Iris pigment epithelial cell (primary cell): ENCODE measurements around the gene TEX12.
A peak's percentile ranks its signal among the peaks of the same experiment; 100 is the strongest.
"Not testable (repeated sequence)": the region's sequence is repeated elsewhere in the genome, so short reads cannot be mapped to it uniquely, and the experiment has no call there.

Experiments used
- DNase-seq: peaks from one replicate; pipeline ENCODE4 v3.0.0-alpha.2; 2011; ENCODE audit warnings: low read depth

TEX12 gene, protein sequence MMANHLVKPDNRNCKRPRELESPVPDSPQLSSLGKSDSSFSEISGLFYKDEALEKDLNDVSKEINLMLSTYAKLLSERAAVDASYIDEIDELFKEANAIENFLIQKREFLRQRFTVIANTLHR

GRCh38 chr11:112167145-112167544 is at the start of gene TEX12:
TEX12 (plus strand) TSS chr11:112167372; CDS start chr11:112169269, 1,897 bp downstream.
- no peak for DNase-seq

DNA sequence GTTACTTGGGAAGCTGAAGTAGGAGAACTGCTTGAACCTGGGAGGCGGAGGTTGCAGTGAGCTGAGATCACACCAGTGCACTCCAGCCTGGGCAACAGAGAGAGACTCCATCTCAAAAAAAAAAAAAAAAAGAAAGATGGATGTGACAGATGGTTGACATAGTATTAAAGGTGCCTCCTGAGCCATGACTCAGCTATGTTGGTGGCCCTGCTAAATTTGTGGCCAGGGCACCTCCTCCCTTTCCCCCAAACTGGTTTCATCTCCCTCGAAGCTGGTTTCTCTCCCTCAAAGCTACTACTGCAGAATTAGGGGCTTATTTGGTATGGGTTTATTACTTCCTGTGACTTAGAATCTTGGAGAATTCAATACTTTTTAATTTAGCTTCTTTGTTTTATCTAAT is 49.0 kb upstream of the TEX12 start:
- DNase-seq: no peak

- peak; percentile 34 for DNase-seq
Measured at GRCh38 chr11:112121981-112122615, 45.1 kb upstream of the TEX12 start.

DNA sequence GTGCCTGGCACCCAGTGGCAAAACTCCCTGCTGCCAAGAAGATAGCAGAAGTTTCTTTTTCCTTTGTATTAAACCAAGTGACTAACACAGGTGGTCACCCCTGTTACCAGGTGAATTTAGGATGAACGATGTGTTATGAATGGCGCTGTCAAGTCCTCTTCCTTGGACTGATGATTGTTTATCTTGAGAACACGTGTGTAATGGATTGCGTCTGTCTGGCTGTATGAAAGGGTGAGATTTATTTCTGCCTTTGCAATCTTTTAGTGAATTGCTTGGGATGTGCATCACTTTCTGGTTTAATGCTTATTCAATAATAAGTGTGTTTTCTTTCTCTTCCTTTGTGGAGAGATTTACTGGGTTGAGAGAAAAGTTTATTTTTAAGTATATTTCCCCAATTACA is 44.0 kb upstream of the TEX12 start:
- no peak for DNase-seq

- DNase-seq: no peak
Measured at GRCh38 chr11:112127056-112127455, 40.1 kb upstream of the TEX12 start.

DNA sequence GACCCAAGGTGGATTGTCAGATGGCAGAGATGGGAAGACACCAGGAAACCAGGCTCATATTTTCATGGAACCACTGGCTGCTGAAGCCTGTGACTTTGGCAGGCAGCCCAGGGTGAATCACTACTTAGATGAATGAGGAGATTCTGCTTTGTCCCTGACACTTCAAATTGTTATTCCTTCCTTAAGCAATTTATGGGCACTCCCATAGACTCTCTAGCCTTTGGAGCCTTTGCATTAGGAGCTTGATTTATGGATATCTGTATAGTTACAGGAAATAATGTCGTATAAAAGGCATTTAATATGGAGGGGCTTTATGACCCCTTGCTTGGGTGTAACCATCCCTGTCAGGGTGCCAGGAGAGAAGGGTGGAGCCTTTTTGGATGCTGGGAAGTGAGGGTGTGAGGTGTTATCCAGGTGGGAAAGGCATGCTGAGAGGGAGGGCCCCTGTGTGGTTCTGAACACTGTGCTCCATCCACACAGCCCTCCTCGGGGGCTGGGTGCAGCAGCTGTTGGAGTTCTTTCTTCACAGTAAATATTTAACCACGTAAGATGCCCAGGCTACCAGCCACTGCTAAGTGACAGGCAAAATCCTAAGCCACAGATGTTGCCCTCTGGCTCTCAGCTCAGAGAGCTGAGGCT is 38.6 kb upstream of the TEX12 start:
- peak; percentile 87 for DNase-seq

- DNase-seq: no peak
Measured at GRCh38 chr11:112129656-112130055, 37.5 kb upstream of the TEX12 start.

GRCh38 chr11:112132737-112133136 is 34.4 kb upstream of the TEX12 start:
- DNase-seq: no peak

- DNase-seq: no peak
Measured at GRCh38 chr11:112134473-112134872, 32.7 kb upstream of the TEX12 start.

DNA sequence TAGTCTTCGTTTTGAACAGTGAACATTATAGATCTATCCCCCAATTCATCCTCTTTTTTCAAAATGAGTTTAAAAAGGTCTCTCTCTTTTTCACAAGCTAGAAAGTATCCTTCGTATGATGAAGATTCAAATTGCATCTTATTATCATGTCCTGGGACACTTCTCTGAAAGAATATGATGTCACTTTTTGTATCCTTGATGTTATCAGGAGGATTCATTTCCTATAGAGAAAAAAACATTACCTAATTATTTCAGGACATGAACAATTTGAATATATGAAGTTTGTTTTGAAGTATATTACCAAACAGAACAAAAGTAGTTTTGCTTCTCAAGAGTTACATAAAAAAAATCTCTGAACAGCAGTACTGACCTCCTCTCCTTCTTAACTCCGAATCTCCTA is 23.6 kb upstream of the TEX12 start:
- no peak for DNase-seq

GRCh38 chr11:112150517-112150916 is 16.7 kb upstream of the TEX12 start:
- no peak for DNase-seq

DNA sequence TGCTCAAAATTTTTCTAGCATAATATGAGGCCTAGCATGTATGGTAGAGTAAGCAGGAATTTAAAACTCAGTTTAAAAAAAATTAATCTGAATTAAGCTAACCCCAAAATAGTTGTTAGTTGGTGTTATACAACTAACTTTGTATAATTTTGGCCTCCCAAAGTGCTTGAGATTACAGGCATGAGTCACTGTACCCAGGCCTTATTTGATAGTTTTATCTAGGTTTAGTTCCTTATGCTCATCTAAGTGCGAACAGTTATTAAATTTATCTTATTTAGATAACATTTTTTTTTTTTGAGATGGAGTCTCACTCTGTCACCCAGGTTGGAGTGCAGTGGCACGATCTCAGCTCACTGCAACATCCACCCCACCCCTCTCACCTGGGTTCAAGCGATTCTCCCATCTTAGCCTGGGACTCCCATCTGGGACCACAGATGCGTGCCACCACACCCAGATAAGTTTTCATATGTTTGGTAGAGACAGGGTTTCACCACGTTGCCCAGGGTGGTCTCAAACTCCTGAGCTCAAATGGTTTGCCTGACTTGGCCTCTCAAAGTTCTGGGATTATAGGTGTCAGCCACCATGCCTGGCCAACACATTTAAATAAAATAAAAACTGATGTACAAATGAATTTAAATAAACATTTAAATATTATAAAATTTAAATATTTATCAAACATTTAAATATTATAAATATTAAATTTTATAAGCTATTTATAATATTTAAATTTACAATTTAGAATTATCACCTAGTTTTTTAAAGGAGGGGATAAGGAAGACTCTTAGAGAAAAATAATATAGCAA is 10.8 kb upstream of the TEX12 start:
- peak; percentile 31 for DNase-seq

GRCh38 chr11:112156956-112157766 is 10.0 kb upstream of the TEX12 start:
- peak; percentile 99 for DNase-seq

DNA sequence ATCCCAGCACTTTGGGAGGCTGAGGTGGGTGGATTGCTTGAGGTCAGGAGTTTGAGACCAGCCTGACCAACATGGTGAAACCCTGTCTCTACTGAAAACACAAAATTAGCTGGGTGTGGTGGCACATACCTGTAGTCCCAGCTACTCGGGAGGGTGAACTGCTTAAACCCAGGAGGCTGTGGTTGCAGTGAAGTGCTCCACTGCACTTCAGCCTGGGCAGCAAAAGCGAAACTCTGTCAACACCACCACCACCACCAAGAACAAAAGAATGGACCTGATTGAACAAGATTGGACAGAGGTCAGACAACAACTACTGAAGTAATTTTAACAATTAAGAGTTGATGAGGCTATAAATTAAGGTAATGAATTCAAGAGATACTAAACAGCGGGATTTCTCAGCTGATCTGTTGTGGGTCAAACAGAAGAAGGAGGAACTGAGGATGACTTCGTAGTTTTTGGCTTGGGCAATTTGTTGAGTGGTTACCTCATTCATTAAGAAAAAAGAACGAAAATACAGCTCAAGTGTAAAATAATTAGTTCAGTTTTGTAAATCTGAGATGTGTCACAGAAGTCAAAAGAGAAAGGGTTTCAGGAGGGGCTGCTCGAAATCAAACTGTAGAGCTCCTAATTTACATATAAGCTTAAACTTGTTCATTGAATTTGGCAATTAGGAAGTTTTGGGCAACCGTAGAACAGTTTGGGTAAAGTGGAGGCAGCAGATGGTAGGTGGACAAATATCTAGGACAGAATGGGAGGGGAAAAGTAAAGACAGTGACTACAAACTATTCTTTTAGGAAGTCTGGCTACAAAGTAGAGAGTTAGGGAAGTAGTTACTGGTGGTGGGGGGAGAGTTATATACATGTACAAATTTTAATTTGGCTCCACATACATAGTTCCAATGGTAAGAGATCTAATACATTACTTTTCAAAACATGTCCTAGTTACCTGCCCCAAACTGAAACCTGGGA is 7.8 kb upstream of the TEX12 start:
- DNase-seq: no peak

- no peak for DNase-seq
Measured at GRCh38 chr11:112160091-112160848, 6.9 kb upstream of the TEX12 start.

- DNase-seq: peak; percentile 58
Measured at GRCh38 chr11:112161012-112161411, 6.2 kb upstream of the TEX12 start.

GRCh38 chr11:112162200-112162599 is 5.0 kb upstream of the TEX12 start:
- DNase-seq: not testable (repeated sequence)

DNA sequence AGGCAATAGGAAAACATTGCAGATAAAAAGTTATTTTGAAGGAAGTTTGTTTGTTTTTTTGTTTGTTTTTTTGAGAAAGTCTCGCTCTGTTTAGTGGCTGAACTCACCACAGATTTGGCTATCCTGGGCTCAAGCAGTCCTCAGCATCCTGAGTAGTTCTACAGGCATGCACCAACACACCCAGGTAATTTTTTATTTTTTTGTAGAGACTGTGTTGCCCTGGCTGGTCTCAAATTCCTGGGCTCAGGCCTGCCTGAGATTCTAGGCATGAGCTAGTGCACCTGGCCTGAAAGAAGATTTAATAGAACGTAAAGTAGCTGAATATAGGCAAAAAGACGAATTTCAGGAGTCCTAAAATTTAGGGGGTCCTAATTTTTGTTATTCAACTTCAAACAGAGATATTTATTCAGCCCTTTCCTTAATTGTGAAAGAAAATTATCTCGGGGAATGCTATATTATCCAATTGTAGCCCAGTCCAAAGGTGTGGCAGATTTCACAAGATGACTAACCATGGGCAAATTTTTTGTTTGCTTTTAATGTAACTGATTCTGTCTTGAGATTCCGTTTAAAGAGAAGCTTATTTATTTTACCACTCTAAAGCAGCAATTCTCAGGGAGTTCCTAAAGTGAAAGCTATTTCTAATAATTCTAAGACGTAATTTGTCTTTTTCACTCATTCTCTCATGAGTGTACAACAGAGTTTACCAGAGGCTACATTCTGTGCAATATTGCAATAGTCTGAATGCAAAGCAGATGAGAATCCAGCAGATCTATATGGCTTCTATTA is 4.2 kb upstream of the TEX12 start:
- DNase-seq: peak; percentile 45
